GM19240 (cell line): ENCODE measurements around the gene RDH5.

Source experiments
- DNase-seq: peaks from one replicate; pipeline ENCODE4 v3.0.0; 2011; ENCODE audit warnings: low spot score; ENCODE audit not compliant: insufficient read length

The RDH5 gene

GRCh38 chr12:55711786-55712553 is 8.2 kb upstream of the RDH5 start:
- no peak for DNase-seq

- no peak for DNase-seq
Measured at GRCh38 chr12:55712700-55713415, 7.3 kb upstream of the RDH5 start.

- no peak for DNase-seq
Measured at GRCh38 chr12:55713721-55714120, 6.5 kb upstream of the RDH5 start.

GRCh38 chr12:55715169-55715764 is 4.9 kb upstream of the RDH5 start:
- DNase-seq: no peak

GRCh38 chr12:55715833-55716581 is 4.2 kb upstream of the RDH5 start, which contains the start of gene BLOC1S1:
TSS of gene BLOC1S1 (plus strand) at chr12:55716046. CDS start at chr12:55716052, 6 bp downstream.
- peak; percentile 97 for DNase-seq

GRCh38 chr12:55716582-55716957 is 3.6 kb upstream of the RDH5 start:
- DNase-seq: no peak

GRCh38 chr12:55717011-55718007 is 2.9 kb upstream of the RDH5 start:
- no peak for DNase-seq

- no peak for DNase-seq
Measured at GRCh38 chr12:55718015-55718414, 2.2 kb upstream of the RDH5 start.

GRCh38 chr12:55718624-55719275 is 1.4 kb upstream of the RDH5 start:
- DNase-seq: no peak

- no peak for DNase-seq
Measured at GRCh38 chr12:55719371-55719770, 822 bp upstream of the RDH5 start.

GRCh38 chr12:55720894-55721444 is 776 bp downstream of the RDH5 start:
- no peak for DNase-seq

- no peak for DNase-seq
Measured at GRCh38 chr12:55721601-55722213, 1.5 kb downstream of the RDH5 start.

GRCh38 chr12:55722948-55723347 is 2.8 kb downstream of the RDH5 start:
- DNase-seq: no peak

- no peak for DNase-seq
Measured at GRCh38 chr12:55723516-55724225, 3.5 kb downstream of the RDH5 start.

GRCh38 chr12:55724226-55724939 is 4.2 kb downstream of the RDH5 start:
- no peak for DNase-seq

GRCh38 chr12:55724940-55725309 is 4.7 kb downstream of the RDH5 start:
- DNase-seq: no peak

GRCh38 chr12:55725556-55725955 is 5.4 kb downstream of the RDH5 start:
- no peak for DNase-seq

- no peak for DNase-seq
Measured at GRCh38 chr12:55726971-55727370, 6.8 kb downstream of the RDH5 start.
